Measurements from ENCODE around the gene CCDC6. TPM values are rescaled to one million over a fixed set of nuclear protein-coding genes. Genes with fewer than 3 reads are reported as not detected.

CCDC6 gene
- polyA plus RNA-seq, 1 donor from 2014 or later, result 20.1 TPM

DNA sequence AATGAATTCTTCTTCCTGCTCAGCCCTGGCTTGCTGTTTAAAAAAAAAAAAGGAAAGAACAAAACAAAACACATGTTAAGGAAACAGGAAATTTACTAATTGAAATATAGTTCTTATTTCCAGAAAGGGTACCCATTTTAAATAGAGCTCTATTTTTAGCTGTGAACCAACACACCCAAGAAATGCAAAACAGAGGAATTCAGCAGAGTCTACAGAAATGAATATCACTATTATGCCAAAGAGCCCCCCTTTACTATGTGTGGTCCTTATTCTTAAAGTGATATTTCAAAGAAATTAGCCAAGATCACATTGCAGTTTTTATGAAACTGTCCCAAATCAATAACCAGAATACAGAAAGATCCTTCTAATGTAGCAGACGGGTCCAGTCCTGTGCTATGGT, 53.7 kb downstream of the CCDC6 start:
- Histone ChIP-seq H3K27ac (ENCODE audit: low read length) (no peak overlapping the region), H3K79me2 (replicated peaks; ENCODE audit: insufficient read depth, low read length) (peaks cover 12% of the 10 kb centered on the region), H3K9ac (ENCODE audit: low read length) (no peak overlapping the region), H3K4me3 (ENCODE audit: low read length) (no peak overlapping the region), H2AFZ (ENCODE audit: low read depth, low read length) (no peak overlapping the region), H3K9me2 (ENCODE audit: insufficient read depth, low read length) (no peaks in the 10 kb centered on the region), H3K36me3 (ENCODE audit: insufficient read depth, low read length) (no peaks in the 10 kb centered on the region), H3K27me3 (ENCODE audit: insufficient read depth, low read depth, low read length) (no peaks in the 10 kb centered on the region), H3F3A (ENCODE audit: insufficient read depth, low read length, poor library complexity, severe bottlenecking) (no peaks in the 10 kb centered on the region), H3K4me2 (ENCODE audit: low read length) (no peak overlapping the region), H3K9me3 (ENCODE audit: low read length) (no peaks in the 10 kb centered on the region), H4K20me1 (ENCODE audit: insufficient read depth) (no peaks in the 10 kb centered on the region)
- TF ChIP-seq EP300 (conservative IDR thresholded peaks at IDR 0.05; ENCODE audit: poor library complexity, severe bottlenecking) (no peak), TAF1 (IDR thresholded peaks at IDR 0.05; ENCODE audit: low read depth) (no peak), POLR2AphosphoS5 (IDR thresholded peaks at IDR 0.05) (no peak), SMC3 (conservative IDR thresholded peaks at IDR 0.05; ENCODE audit: poor library complexity) (no peak), EZH2 (IDR thresholded peaks at IDR 0.05; ENCODE audit: borderline replicate concordance, insufficient read depth, low read length, poor library complexity, severe bottlenecking) (no peak), MXI1 (conservative IDR thresholded peaks at IDR 0.05; ENCODE audit: poor library complexity, severe bottlenecking) (no peak), REST (IDR thresholded peaks at IDR 0.05; ENCODE audit: borderline replicate concordance) (no peak), CTCF (IDR thresholded peaks at IDR 0.05; ENCODE audit: poor library complexity, severe bottlenecking) (no peak), RAD21 (conservative IDR thresholded peaks at IDR 0.05) (no peak)

- no peaks in the 10 kb centered on the region for H3K9me3 ChIP-seq (ENCODE audit: low read length)
- no peak overlapping the region for H3K4me3 ChIP-seq (ENCODE audit: low read length)
- no peaks in the 10 kb centered on the region for H3K36me3 ChIP-seq (ENCODE audit: insufficient read depth, low read length)
- no peak overlapping the region for H3K4me2 ChIP-seq (ENCODE audit: low read length)
- H3K27me3 ChIP-seq (ENCODE audit: insufficient read depth, low read depth, low read length), result no peaks in the 10 kb centered on the region
- no peaks in the 10 kb centered on the region for H4K20me1 ChIP-seq (ENCODE audit: insufficient read depth)
- no peaks in the 10 kb centered on the region for H3F3A ChIP-seq (ENCODE audit: insufficient read depth, low read length, poor library complexity, severe bottlenecking)
- no peak overlapping the region for H3K9ac ChIP-seq (ENCODE audit: low read length)
- no peak overlapping the region for H2AFZ ChIP-seq (ENCODE audit: low read depth, low read length)
- TF ChIP-seq CTCF (IDR thresholded peaks at IDR 0.05; ENCODE audit: poor library complexity, severe bottlenecking), result no peak
- no peak for TF ChIP-seq SMC3 (conservative IDR thresholded peaks at IDR 0.05; ENCODE audit: poor library complexity)
- TF ChIP-seq POLR2AphosphoS5 (IDR thresholded peaks at IDR 0.05), result no peak
- TF ChIP-seq EZH2 (IDR thresholded peaks at IDR 0.05; ENCODE audit: borderline replicate concordance, insufficient read depth, low read length, poor library complexity, severe bottlenecking), result no peak
- no peak for TF ChIP-seq RAD21 (conservative IDR thresholded peaks at IDR 0.05)
- TF ChIP-seq EP300 (conservative IDR thresholded peaks at IDR 0.05; ENCODE audit: poor library complexity, severe bottlenecking), result no peak
- no peak for TF ChIP-seq TAF1 (IDR thresholded peaks at IDR 0.05; ENCODE audit: low read depth)
- TF ChIP-seq REST (IDR thresholded peaks at IDR 0.05; ENCODE audit: borderline replicate concordance), result no peak
- TF ChIP-seq MXI1 (conservative IDR thresholded peaks at IDR 0.05; ENCODE audit: poor library complexity, severe bottlenecking), result no peak
- no peaks in the 10 kb centered on the region for H3K9me2 ChIP-seq (ENCODE audit: insufficient read depth, low read length)
- peaks cover 8% of the 10 kb centered on the region for H3K79me2 ChIP-seq (replicated peaks; ENCODE audit: insufficient read depth, low read length)
- no peak overlapping the region for H3K27ac ChIP-seq (ENCODE audit: low read length)
Observed at GRCh38 chr10:59851864-59852263, 54.5 kb downstream of the CCDC6 start.

All from neural cell (in vitro differentiated cells).